ENCODE data around the gene KMT2E. TPM values are rescaled to one million over a fixed set of nuclear protein-coding genes. Genes with fewer than 3 reads are reported as not detected.
"Not testable (repeated sequence)": the region's sequence is repeated elsewhere in the genome, so short reads cannot be mapped to it uniquely, and the experiment has no call there.

The KMT2E gene
- total RNA-seq, 1 donor from 2014 or later = 109 TPM

- H3K27me3 Mint-ChIP-seq (ENCODE audit: low read depth) = no peaks in the 10 kb centered on the region
- peak overlapping the region; percentile 90 for H3K27ac Mint-ChIP-seq
- H3K36me3 Mint-ChIP-seq = peaks cover 5% of the 10 kb centered on the region
- TF ChIP-seq CTCF (IDR thresholded peaks at IDR 0.05; ENCODE audit: unreplicated experiment) = no peak
- H3K9me3 Mint-ChIP-seq = no peaks in the 10 kb centered on the region
- H3K4me3 Mint-ChIP-seq = no peak overlapping the region
- no peak for DNase-seq (ENCODE audit: low spot score in 2 of 2, unreplicated experiment in 2 of 2)
- peaks cover 20% of the 10 kb centered on the region for H3K4me1 Mint-ChIP-seq
Measured at GRCh38 chr7:104973909-104974415, 40.0 kb upstream of the KMT2E start.

GRCh38 chr7:104975553-104975952, 38.5 kb upstream of the KMT2E start:
- peaks cover 29% of the 10 kb centered on the region for H3K4me1 Mint-ChIP-seq
- not testable (repeated sequence) for H3K9me3 Mint-ChIP-seq; DNase-seq (ENCODE audit: low spot score in 2 of 2, unreplicated experiment in 2 of 2); H3K4me3 Mint-ChIP-seq; H3K27me3 Mint-ChIP-seq (ENCODE audit: low read depth); H3K27ac Mint-ChIP-seq; H3K36me3 Mint-ChIP-seq

GRCh38 chr7:104976966-104977636, 36.9 kb upstream of the KMT2E start:
- Mint-ChIP-seq H3K27me3 (ENCODE audit: low read depth) (no peaks in the 10 kb centered on the region), H3K27ac (peak overlapping the region; percentile 34), H3K9me3 (no peaks in the 10 kb centered on the region), H3K4me1 (peaks cover 31% of the 10 kb centered on the region), H3K36me3 (peaks cover 5% of the 10 kb centered on the region), H3K4me3 (no peak overlapping the region)
- DNase-seq (ENCODE audit: low spot score in 2 of 2, unreplicated experiment in 2 of 2) = no peak
- no peak for TF ChIP-seq CTCF (IDR thresholded peaks at IDR 0.05; ENCODE audit: unreplicated experiment)

GRCh38 chr7:104978460-104978859, 35.5 kb upstream of the KMT2E start:
- peak overlapping the region; percentile 56 for H3K27ac Mint-ChIP-seq
- H3K4me1 Mint-ChIP-seq = peaks cover 43% of the 10 kb centered on the region

GRCh38 chr7:104979167-104979841, 34.7 kb upstream of the KMT2E start:
- peaks cover 2% of the 10 kb centered on the region for H3K36me3 Mint-ChIP-seq
- no peaks in the 10 kb centered on the region for H3K27me3 Mint-ChIP-seq (ENCODE audit: low read depth)
- DNase-seq (ENCODE audit: low spot score in 2 of 2, unreplicated experiment in 2 of 2) = no peak
- no peak for TF ChIP-seq CTCF (IDR thresholded peaks at IDR 0.05; ENCODE audit: unreplicated experiment)
- H3K4me3 Mint-ChIP-seq = no peak overlapping the region
- H3K9me3 Mint-ChIP-seq = no peaks in the 10 kb centered on the region
- peaks cover 43% of the 10 kb centered on the region for H3K4me1 Mint-ChIP-seq
- peak overlapping the region; percentile 89 for H3K27ac Mint-ChIP-seq

More at GRCh38 chr7:104978460-104978859, 35.5 kb upstream of the KMT2E start:
- no peak for TF ChIP-seq CTCF (IDR thresholded peaks at IDR 0.05; ENCODE audit: unreplicated experiment)
- no peak overlapping the region for H3K4me3 Mint-ChIP-seq
- DNase-seq (ENCODE audit: low spot score in 2 of 2, unreplicated experiment in 2 of 2) = no peak
- no peaks in the 10 kb centered on the region for H3K27me3 Mint-ChIP-seq (ENCODE audit: low read depth)
- H3K9me3 Mint-ChIP-seq = no peaks in the 10 kb centered on the region
- peaks cover 5% of the 10 kb centered on the region for H3K36me3 Mint-ChIP-seq

- Mint-ChIP-seq H3K9me3 (no peaks in the 10 kb centered on the region), H3K36me3 (peaks cover 2% of the 10 kb centered on the region), H3K27me3 (ENCODE audit: low read depth) (no peaks in the 10 kb centered on the region), H3K27ac (no peak overlapping the region), H3K4me3 (no peak overlapping the region), H3K4me1 (peaks cover 53% of the 10 kb centered on the region)
- no peak for TF ChIP-seq CTCF (IDR thresholded peaks at IDR 0.05; ENCODE audit: unreplicated experiment)
- no peak for DNase-seq (ENCODE audit: low spot score in 2 of 2, unreplicated experiment in 2 of 2)
Measured at GRCh38 chr7:104980440-104980839, 33.6 kb upstream of the KMT2E start.
